Stimulated activated naive CD8-positive, alpha-beta T cell treated with anti-CD3 and anti-CD28 coated beads, Interleukin-15, amount 100 ng/mL, for 72 hours (primary cell): ENCODE measurements around the gene ZDHHC19.
"Not testable (repeated sequence)": the region's sequence is repeated elsewhere in the genome, so short reads cannot be mapped to it uniquely, and the experiment has no call there.

Experiments used
- ATAC-seq: fragments of 150-1000 bp; cut with Tn5 transposase; 2 replicates; pipeline ENCODE4 v1.10.0; 2021; ENCODE audit warnings: mild to moderate bottlenecking, moderate library complexity
- DNase-seq, 2 donors: peaks; one replicate each; pipeline ENCODE4 v3.0.0; 2021 to 2022
- H3K27ac Mint-ChIP-seq, 2 donors: one replicate each; pipeline ENCODE4 v1.8.0; 2022; ENCODE audit warnings: mild to moderate bottlenecking in 2 of 2, mixed read lengths in 2 of 2, moderate library complexity in 2 of 2
- H3K27me3 Mint-ChIP-seq: one replicate; pipeline ENCODE4 v1.8.0; 2022; ENCODE audit warnings: mixed read lengths
- H3K4me1 Mint-ChIP-seq: one replicate; pipeline ENCODE4 v1.8.0; 2022; ENCODE audit warnings: mild to moderate bottlenecking, mixed read lengths
- H3K4me3 Mint-ChIP-seq, 2 donors: one replicate each; pipeline ENCODE4 v1.8.0; 2022; ENCODE audit warnings: mild to moderate bottlenecking in 2 of 2, mixed read lengths in 2 of 2, moderate library complexity in 1 of 2
- H3K9me3 Mint-ChIP-seq, 2 donors: one replicate each; pipeline ENCODE4 v1.8.0; 2022; ENCODE audit warnings: mixed read lengths in 2 of 2

Gene ZDHHC19

DNA sequence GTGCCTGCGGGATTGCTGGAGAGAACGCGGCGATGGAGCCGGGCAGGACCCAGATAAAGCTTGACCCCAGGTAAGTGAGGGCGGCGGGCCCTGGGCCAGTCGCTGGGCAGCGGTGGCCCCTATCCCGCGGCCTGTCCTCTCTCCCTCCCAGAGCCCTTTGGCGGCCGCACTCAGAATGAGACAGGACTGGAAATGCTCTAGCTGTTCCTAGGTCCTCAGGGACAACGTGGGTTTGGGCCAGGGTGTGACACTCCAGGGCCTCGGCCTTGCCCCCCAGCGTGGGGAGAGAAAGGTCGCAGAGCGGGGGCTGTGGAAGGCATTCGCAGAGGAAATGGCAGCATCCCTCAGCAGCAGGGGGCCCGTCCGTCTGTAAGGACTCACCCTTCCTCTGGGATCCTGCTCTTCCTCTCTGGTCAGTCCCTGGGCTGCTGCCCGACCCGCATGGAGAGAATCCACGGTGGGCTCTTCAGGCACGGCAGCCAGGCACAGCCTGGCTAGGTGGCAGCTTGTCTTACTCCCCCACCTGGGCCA lies 5.5 kb upstream of the ZDHHC19 start:
- no peak overlapping the region for H3K27ac Mint-ChIP-seq
- DNase-seq (no peak), ATAC-seq (peak; percentile 22)
- no peak overlapping the region for H3K4me3 Mint-ChIP-seq
- H3K27me3 Mint-ChIP-seq, result no peaks in the 10 kb centered on the region
- H3K9me3 Mint-ChIP-seq, result no peaks in the 10 kb centered on the region
- H3K4me1 Mint-ChIP-seq, result peaks cover 32% of the 10 kb centered on the region

DNA sequence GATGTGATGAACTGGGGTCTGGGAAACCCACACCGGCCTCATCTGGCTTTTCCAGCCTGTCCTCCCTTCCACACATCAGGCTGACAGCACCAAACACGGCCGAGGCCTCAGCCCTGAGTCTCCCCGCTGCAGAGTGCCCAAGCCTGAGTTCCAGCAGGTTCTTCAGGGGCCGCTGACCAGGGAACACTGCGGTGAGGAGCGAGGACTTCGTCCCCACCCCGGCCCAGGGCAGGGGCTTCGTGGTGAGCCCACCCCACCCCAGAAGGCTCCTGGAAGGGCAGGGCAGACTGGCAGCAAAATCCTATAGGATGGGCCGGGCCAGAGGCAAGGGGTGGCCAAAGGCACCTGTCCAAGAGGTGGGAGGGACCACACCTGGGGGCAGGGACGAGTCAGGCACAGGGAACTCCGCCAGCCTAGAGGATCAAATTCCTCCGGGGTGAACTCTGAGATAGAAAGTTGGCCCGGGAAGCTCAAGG lies 4.9 kb upstream of the ZDHHC19 start, which contains the start of gene SLC51A:
SLC51A (plus strand) TSS at position 446 of the 476 bp plus-strand sequence. CDS start 179 bp downstream, outside the sequence.
- DNase-seq (no peak), ATAC-seq (no peak)
- H3K9me3 Mint-ChIP-seq, result no peaks in the 10 kb centered on the region
- H3K27ac Mint-ChIP-seq, result peak within 1 kb of the TSS in 1 of 2 donors; percentile 90
- peaks cover 32% of the 10 kb centered on the region for H3K4me1 Mint-ChIP-seq
- H3K4me3 Mint-ChIP-seq, result peak within 1 kb of the TSS in 1 of 2 donors; percentile 10
- H3K27me3 Mint-ChIP-seq, result no peaks in the 10 kb centered on the region

DNA sequence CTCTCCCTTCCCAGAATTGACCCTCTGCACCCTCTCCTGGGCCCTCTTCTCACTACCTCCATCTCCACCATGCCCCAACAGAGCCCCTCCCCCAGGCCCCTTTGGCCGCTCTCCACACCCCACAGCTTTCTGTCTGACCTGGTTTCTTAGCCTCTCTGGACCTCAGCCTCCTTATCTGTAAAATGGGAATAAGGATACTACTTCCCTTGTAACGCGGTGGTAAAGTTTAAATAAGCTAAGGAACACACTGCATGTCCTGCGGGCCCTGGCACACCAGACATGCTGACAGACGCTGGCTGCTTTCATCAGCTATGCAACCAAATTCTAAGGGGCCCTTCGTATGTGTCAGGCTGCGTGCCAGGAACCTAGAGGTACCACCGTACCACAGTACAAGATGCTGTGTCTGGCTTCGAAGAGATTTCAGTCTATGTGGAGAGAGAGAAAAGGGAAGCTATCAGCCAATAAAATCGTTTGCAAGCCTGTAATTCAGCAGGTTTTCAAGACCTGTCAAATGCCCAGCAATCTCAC lies 4.4 kb upstream of the ZDHHC19 start:
- Mint-ChIP-seq H3K4me3 (no peak overlapping the region), H3K27me3 (no peaks in the 10 kb centered on the region), H3K4me1 (peaks cover 32% of the 10 kb centered on the region), H3K27ac (no peak overlapping the region), H3K9me3 (no peaks in the 10 kb centered on the region)
- ATAC-seq (no peak), DNase-seq (no peak)

DNA sequence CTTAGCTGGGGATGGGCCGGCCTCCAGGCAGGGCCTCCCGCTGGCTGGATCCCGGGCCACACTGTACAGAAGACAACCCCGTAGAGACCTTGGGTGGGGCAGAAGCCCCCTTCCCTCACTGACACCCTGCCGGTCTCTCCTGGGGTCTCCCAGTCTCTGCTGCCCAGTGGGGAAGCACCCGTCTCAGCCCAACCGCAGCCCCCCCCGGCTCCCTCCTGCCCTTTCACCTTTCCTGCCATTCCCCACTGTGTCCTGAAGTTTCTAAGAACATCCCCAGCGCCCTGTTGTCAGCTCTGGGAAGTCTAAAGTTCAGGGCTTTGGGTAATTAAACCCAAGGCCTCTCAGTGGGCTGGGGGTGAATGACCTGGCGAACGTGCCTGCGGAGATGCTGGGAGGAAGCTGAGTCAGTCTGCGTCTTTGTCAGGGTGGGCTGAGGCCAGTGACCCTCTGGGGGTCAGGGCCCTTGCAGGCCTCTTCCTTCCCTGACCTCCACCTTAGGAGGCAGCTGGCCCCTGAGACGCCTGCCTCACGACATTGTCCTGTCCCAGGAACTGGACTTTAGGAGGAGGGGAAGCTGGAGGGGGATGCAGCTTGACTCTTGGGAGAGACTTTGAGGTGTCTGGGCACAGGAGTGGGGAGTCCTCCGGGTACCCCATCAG lies 3.7 kb upstream of the ZDHHC19 start:
- no peak overlapping the region for H3K4me3 Mint-ChIP-seq
- no peak overlapping the region for H3K27ac Mint-ChIP-seq
- H3K27me3 Mint-ChIP-seq, result no peaks in the 10 kb centered on the region
- no peak for DNase-seq
- peaks cover 29% of the 10 kb centered on the region for H3K4me1 Mint-ChIP-seq
- H3K9me3 Mint-ChIP-seq, result no peaks in the 10 kb centered on the region
- no peak for ATAC-seq

DNA sequence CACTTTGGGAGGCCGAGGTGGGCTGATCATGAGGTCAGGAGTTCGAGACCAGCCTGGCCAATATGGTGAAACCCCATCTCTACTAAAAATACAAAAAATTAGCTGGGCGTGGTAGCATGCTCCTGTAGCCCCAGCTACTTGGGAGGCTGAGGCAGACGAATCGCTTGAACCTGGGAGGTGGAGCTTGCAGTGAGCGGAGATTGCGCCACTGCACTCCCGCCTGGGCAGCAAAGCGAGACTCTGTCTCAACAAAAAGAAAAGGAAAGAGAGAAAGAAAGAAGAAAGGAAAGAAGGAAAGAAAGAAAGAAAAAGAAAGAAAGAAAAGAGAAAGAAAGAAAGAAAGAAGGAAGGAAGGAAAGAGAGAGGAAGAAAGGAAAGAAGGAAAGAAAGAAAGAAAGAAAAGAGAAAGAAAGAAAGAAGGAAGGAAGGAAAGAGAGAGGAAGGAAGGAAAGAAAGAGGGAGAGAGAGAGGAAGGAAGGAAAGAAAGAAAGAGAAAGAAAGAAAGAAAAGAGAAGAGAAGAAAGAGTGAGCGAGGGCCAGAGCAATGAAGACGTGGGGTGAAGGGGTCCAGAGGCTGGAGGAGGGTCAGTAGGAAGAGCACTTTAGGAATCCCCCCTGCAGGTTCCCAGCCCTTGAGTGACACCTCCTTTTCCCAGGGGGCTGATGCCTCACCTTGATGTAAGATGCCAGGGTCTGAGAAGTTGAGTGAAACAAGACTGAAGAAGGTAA lies 1.1 kb downstream of the ZDHHC19 start:
- Mint-ChIP-seq H3K27me3 (peaks cover 10% of the 10 kb centered on the region), H3K4me1 (peaks cover 34% of the 10 kb centered on the region)
- not testable (repeated sequence) for H3K27ac Mint-ChIP-seq, DNase-seq, H3K9me3 Mint-ChIP-seq, ATAC-seq, H3K4me3 Mint-ChIP-seq

DNA sequence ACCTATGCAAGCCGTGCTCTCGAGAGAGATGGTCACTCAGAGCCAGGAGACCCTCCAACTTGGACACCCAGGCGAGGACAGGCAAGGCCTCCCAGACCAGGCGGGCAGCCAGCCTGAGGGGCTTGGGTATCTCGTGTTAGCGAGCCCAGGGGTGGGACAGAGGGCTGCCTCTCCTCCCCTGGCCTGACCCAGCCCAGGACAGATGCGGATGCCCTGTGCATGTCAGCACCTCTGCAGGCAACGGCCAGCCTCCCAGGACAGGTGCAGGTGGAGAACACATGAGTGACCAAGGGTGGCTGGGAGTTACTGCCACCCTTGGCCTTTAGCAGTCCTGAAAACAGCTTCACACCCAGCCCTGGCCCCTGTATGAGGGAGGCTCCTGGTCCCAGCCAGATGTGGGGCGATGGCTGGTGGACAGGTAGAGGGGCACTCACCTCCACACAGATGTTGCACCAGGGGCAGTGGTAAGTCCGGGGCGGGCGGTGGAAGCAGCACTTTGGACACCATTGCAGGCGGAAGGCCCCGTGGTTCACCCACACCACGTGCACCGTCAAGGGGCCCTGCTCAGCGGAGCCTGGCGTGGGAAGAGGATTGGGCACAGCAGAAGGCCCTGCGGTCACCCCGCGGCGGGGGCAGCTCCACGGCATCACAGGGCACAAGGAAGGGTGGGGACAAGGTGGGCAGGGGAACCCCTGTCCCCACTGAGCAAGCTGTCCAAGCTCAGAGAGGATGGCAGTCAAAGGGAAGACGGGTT lies 2.1 kb downstream of the ZDHHC19 start:
- ATAC-seq (peak; percentile 18), DNase-seq (no peak)
- Mint-ChIP-seq H3K27me3 (peaks cover 12% of the 10 kb centered on the region), H3K9me3 (no peaks in the 10 kb centered on the region), H3K4me3 (peak overlapping the region; percentile 58 to 78), H3K27ac (no peak overlapping the region), H3K4me1 (peaks cover 35% of the 10 kb centered on the region)

DNA sequence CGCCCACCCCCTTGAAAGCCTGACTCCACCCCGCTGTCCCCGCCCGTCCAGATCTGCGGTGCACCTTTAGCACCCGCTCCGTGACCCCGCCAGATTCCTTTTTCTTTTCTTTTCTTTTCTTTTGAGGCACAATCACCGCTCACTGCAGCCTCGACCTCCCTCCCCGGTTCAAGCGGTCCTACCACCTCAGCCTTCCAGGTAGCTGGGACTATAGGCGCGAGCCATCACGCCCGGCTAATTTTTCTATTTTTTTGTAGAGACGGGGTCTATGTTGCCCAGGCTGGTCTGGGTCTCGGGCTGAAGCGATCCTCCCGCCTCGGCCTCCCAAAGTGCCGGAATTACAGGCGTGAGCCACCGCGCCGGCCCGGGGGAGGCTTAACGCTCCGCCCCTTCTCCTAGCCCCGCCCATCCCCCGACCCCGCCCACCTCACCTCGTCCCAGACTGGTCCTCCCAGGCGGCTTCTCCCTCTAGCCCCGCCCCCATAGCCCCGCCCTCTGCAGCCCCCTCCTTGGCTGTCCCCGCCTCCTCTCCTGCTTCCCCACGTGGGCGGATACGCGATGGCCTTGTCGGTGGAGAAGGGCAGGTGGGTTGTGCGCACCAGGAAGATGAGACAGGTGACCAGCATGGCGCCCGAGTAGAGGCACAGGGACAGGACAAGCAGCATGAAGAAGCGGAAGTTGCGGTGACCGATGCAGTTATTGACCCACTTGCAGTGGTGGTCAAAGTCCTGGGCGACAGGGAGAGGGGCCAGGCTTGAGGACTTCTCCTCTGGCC lies 3.2 kb downstream of the ZDHHC19 start:
- ATAC-seq (peak; percentile 57), DNase-seq (peak in 1 of 2 donors; percentile 35)
- Mint-ChIP-seq H3K9me3 (no peaks in the 10 kb centered on the region), H3K27ac (no peak overlapping the region), H3K4me3 (peak overlapping the region; percentile 80 to 82), H3K4me1 (peaks cover 35% of the 10 kb centered on the region), H3K27me3 (peaks cover 18% of the 10 kb centered on the region)

DNA sequence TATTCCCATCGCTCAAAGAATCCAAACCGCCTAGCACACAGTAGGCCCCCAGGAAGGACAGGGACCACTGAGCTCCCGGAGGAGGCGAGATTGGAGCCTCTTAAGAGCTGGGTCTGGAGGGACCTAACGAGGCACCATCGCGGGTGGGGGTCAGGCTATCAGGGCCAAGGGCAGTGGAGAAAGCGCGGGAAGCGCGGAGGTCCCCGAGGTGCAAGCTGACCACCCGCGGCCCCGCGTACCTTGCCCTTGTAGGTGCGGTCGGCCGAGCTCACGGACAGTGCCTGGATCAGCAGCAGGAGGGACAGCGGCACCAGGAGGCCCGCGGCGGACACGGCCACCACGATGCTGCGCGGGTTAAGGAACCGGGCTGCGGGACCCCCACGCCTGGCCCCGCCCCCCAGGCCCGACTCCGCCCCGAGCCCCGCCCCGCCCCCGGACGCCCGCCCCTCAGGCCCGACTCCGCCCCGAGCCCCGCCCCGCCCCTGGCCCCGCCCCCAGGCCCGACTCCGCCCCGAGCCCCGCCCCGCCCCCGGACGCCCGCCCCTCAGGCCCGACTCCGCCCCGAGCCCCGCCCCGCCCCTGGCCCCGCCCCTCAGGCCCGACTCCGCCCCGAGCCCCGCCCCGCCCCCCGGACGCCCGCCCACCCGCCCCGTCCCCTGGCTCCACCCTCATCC lies 3.9 kb downstream of the ZDHHC19 start:
- Mint-ChIP-seq H3K4me3 (peak overlapping the region; percentile 64 to 80), H3K27me3 (peaks cover 18% of the 10 kb centered on the region), H3K27ac (peak overlapping the region in 1 of 2 donors; percentile 80), H3K4me1 (peaks cover 40% of the 10 kb centered on the region), H3K9me3 (no peaks in the 10 kb centered on the region)
- ATAC-seq (peak; percentile 32), DNase-seq (no peak)

DNA sequence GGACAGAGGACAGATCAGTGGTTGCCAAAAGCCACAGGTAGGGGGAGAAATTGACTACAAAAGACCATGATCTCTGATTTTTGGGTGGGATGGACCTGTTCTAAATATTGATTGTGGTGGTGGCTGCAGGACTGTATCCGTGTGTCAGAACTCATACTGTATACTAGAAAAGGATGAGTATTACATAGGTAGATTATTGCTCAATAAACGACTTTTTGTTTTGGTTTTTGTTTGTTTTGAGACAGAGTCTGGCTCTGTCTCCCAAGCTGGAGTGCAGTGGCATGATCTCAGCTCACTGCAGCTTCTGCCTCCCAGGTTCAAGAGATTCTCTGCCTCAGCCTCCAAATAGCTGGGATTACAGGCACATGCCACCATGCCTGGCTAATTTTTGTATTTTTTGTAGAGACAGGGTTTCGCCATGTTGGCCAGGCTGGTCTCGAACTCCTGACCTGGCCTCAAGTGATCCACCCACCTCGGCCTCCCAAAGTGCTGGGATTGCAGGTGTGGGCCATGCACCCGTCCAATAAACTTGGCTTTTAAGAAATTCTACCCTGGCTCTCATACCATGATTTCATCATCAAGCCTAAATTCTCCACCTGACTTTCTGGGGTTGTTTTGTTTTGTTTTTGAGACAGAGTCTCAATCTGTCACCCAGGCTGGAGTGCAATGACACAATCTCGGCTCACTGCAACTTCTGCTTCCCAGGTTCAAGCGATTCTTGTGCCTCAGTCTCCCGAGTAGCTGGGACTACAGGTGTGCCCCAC lies 5.6 kb downstream of the ZDHHC19 start:
- not testable (repeated sequence) for ATAC-seq, H3K9me3 Mint-ChIP-seq, DNase-seq, H3K4me3 Mint-ChIP-seq
- Mint-ChIP-seq H3K4me1 (peaks cover 41% of the 10 kb centered on the region), H3K27ac (peak overlapping the region in 1 of 2 donors; percentile 49), H3K27me3 (peaks cover 18% of the 10 kb centered on the region)

DNA sequence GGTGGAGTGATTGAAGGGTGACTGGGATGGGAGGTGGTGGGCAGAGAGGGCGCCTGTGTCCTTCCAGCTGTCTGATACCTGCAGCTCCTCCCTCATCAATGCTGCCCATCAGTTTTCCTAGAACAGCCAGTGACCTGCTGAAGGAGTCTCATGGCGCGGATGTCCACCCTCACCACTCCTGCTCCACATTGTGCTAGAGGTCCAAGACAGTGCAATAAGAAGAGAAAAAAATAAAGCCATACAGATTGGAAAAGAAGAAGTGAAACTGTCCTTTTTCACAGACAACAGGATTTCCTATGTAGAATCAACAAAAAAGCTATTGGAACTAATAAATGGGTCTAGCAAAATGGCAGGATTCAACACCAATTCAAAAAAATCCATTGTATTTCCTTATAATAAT lies 7.4 kb downstream of the ZDHHC19 start:
- H3K9me3 Mint-ChIP-seq, result no peaks in the 10 kb centered on the region
- H3K27ac Mint-ChIP-seq, result no peak overlapping the region
- no peak for DNase-seq
- no peak overlapping the region for H3K4me3 Mint-ChIP-seq
- peaks cover 36% of the 10 kb centered on the region for H3K4me1 Mint-ChIP-seq
- peaks cover 18% of the 10 kb centered on the region for H3K27me3 Mint-ChIP-seq
- ATAC-seq, result no peak

DNA sequence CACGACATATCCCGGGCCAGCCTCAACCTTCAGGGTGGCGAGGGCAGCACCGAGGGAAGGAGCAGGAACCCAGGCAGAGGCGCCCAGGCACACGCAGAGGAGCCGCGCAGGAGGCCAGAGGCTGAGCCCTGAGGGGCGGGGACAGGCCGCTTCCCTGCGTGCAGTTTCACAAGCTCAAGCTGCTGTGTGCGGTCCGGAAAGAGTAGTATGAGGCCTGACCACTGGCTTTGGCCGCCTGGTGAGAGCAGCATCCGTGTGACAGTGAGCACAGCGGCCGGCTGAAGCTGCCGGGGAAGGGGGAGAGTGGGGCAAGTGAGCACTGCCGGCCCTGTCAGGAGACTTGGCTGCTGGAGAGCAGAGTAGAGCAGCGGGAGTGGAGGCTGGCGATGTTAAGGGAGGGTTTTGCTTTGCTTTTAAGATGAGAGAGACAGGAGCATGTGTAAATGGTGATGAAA lies 8.7 kb downstream of the ZDHHC19 start:
- Mint-ChIP-seq H3K27me3 (peaks cover 18% of the 10 kb centered on the region), H3K9me3 (no peaks in the 10 kb centered on the region), H3K4me1 (peaks cover 29% of the 10 kb centered on the region), H3K27ac (no peak overlapping the region), H3K4me3 (no peak overlapping the region)
- no peak for ATAC-seq
- DNase-seq, result no peak

DNA sequence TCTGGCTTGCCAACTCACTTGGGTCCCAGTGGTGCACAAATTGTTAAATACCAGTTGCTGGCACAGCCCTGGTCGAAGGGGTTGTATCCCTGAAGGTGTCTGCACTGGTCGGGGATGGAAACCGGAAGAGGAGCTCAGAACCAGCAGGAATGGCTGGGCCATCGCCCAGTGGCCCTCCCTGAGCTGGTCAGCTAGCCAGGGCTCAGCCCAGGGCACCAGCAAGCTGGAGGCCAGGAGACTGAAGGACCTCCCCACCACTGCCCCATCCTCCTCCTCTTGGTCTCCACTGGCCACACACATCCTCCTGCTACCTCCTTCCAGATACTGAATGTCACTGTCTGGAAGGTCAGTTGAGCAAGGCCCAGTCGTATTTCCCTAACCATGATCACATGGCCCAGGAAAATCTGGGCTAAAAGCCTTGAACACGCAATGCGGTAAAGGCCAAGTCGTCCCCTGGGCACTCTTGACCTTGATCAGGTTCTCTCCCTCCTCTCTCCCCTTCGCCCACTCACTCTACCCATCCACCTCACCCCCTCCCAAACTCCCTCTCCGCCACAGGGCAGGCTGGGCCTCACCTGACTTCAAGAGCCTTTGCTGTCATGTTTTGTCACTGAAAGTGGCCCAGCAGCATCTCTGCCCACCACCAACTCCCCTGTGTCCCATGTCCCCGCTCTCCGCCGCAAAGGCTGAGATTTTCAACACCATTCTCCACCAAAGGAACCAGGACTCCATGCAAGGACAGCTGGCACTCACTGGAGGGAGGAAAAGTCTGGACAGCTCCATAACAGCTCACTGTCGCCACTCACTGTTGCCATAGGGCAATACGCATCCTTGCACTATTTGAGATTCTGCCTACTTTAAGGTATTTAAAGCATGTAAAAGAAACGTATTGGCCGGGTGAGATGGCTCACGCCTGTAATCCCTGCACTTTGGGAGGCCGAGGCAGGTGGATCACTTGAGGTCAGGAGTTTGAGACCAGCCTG lies 12.1 kb downstream of the ZDHHC19 start:
- H3K9me3 Mint-ChIP-seq, result no peaks in the 10 kb centered on the region
- no peak for ATAC-seq
- H3K4me1 Mint-ChIP-seq, result peaks cover 36% of the 10 kb centered on the region
- no peak overlapping the region for H3K27ac Mint-ChIP-seq
- peaks cover 6% of the 10 kb centered on the region for H3K27me3 Mint-ChIP-seq
- DNase-seq, result no peak
- no peak overlapping the region for H3K4me3 Mint-ChIP-seq
